K562 (cell line): Measurements from ENCODE around the gene BLOC1S3. TPM values are rescaled to one million over a fixed set of nuclear protein-coding genes. Genes with fewer than 3 reads are reported as not detected.
A peak's percentile ranks its signal among the peaks of the same experiment; 100 is the strongest.

Source experiments
- FIP1L1 ChIP-seq: fragments of 200-400 bp; formaldehyde crosslinking; IDR thresholded peaks from 2 replicates; pipeline ENCODE4 v1.6.1; 2018; ENCODE audit warnings: mild to moderate bottlenecking, low read depth, low read length; ENCODE audit not compliant: poor library complexity, severe bottlenecking
- KAT8 ChIP-seq: fragments of 450-650 bp; IDR thresholded peaks from 2 replicates; pipeline ENCODE4 v1.6.1; 2016; ENCODE audit warnings: low read depth, mild to moderate bottlenecking
- LEF1 ChIP-seq: fragments of 450-650 bp; IDR thresholded peaks from 2 replicates; pipeline ENCODE4 v1.6.1; 2016; ENCODE audit warnings: mild to moderate bottlenecking
- MAX ChIP-seq: sonication (generic); formaldehyde crosslinking; IDR thresholded peaks from 2 replicates; pipeline ENCODE4 v1.9.0; 2022; ENCODE audit warnings: mild to moderate bottlenecking, missing genetic modification reagents
- OTX1 ChIP-seq: fragments of 450-650 bp; formaldehyde crosslinking; IDR thresholded peaks from 2 replicates; pipeline ENCODE4 v1.4.0; 2022; ENCODE audit warnings: mild to moderate bottlenecking
- POLR2A ChIP-seq: fragments of 450-650 bp; conservative IDR thresholded peaks from 2 replicates; pipeline ENCODE4 v1.6.1; 2016
- SMARCA4 ChIP-seq: fragments of 450-650 bp; IDR thresholded peaks from 2 replicates; pipeline ENCODE4 v1.6.1; 2016
- ZBTB1 ChIP-seq: sonication (generic); formaldehyde crosslinking; IDR thresholded peaks from 2 replicates; pipeline ENCODE4 v1.8.1; 2023; ENCODE audit warnings: missing genetic modification reagents, low read depth, mild to moderate bottlenecking, borderline replicate concordance
- ZBTB43 ChIP-seq: sonication (generic); formaldehyde crosslinking; IDR thresholded peaks from 2 replicates; pipeline ENCODE4 v1.8.0; 2023; ENCODE audit warnings: mild to moderate bottlenecking, missing genetic modification reagents
- ZNF175 ChIP-seq: fragments of 200-800 bp; sonication (Bioruptor generic); IDR thresholded peaks from 2 replicates; pipeline ENCODE4 v1.6.1; 2016; ENCODE audit warnings: low read depth, mild to moderate bottlenecking, missing genetic modification characterization, missing compliant biosample characterization
- ZNF318 ChIP-seq, 2 experiments: fragments of 450-650 bp; IDR thresholded peaks; 2 replicates each; pipeline ENCODE4 v1.6.1; 2016; ENCODE audit warnings: mild to moderate bottlenecking in 2 of 2, borderline replicate concordance in 1 of 2, low read depth in 1 of 2, moderate library complexity in 1 of 2
- ZNF609 ChIP-seq: sonication (generic); formaldehyde crosslinking; IDR thresholded peaks from 2 replicates; pipeline ENCODE4 v1.8.1; 2023; ENCODE audit warnings: missing genetic modification reagents, mild to moderate bottlenecking, borderline replicate concordance
- polyA plus RNA-seq, 8 experiments: library from polyadenylated mRNA; depleted of rRNA in 4 of 8; stranded (reverse) in 5 of 8; unstranded in 3 of 8; fragments of >200 nt; fragmentation: Nextera tagmentation in 2 of 8; fragmentation: Illumina TruSeq in 1 of 8; extraction: Ambion mirVana in 2 of 8; extraction: Trizol in 1 of 8; gene quantifications; 2 replicates each; pipeline versions ENCODE4 v1.2.1 to v1.2.3, GENCODE V29; 2011 to 2014; ENCODE audit warnings: inconsistent platforms in 1 of 8, missing spikeins in 1 of 8
- total RNA-seq, 7 experiments: library from RNA; depleted of rRNA in 6 of 7; stranded (reverse); fragments of >200 nt in 6 of 7; fragmentation: Illumina TruSeq in 2 of 7; extraction: Trizol in 2 of 7; gene quantifications; 2 replicates each; pipeline versions ENCODE4 v1.2.1 to v1.2.3, GENCODE V29; 2011 to 2021; ENCODE audit warnings: low replicate concordance in 1 of 7

BLOC1S3 gene
- total and polyA plus RNA-seq, 9 of the 15 experiments (the other 6 are each of a cell fraction or from before 2014, with no cell fraction given) = 3.9 to 20.2 (median 10.4) TPM

GRCh38 chr19:45178262-45179071 lies at the start of gene BLOC1S3 (continued):
- peak in 1 of 2 experiments; percentile 68; a peak in 2 of 4 replicates for TF ChIP-seq ZNF318 (IDR thresholded peaks at IDR 0.05; ENCODE audit: borderline replicate concordance in 1 of 2, low read depth in 1 of 2)
- peak; percentile 61; the same call in 1 of the 2 replicates for TF ChIP-seq OTX1 (CRISPR knock-in tag)
- no peak for TF ChIP-seq LEF1
- TF ChIP-seq FIP1L1 = no peak
- no peak for TF ChIP-seq ZNF175 (CRISPR knock-in tag)
- TF ChIP-seq MAX (CRISPR knock-in tag) = peak; percentile 96
- TF ChIP-seq ZBTB1 (CRISPR knock-in tag) = no peak
- no peak for TF ChIP-seq KAT8
- TF ChIP-seq ZBTB43 (CRISPR knock-in tag) = no peak
- TF ChIP-seq SMARCA4 = no peak
- TF ChIP-seq ZNF609 (CRISPR knock-in tag) = no peak; the same call in 1 of the 2 replicates
- TF ChIP-seq POLR2A = peak; percentile 74
